Neural progenitor cell (in vitro differentiated cells): ENCODE measurements around the gene CXCR3.

Experiments
- CTCF ChIP-seq: fragments of 200-600 bp; sonication (generic); IDR thresholded peaks from 2 replicates; pipeline ENCODE4 v1.5.1; 2017; ENCODE audit warnings: antibody characterized with exemption, mild to moderate bottlenecking
- EZH2 ChIP-seq: fragments of 200-600 bp; sonication (generic); IDR thresholded peaks from 2 replicates; pipeline ENCODE4 v1.6.1; 2017; ENCODE audit warnings: antibody characterized with exemption, mild to moderate bottlenecking, moderate library complexity
- EZH2phosphoT487 ChIP-seq: fragments of 200-600 bp; sonication (generic); IDR thresholded peaks from 2 replicates; pipeline ENCODE4 v1.6.1; 2017; ENCODE audit warnings: antibody characterized with exemption

DNA sequence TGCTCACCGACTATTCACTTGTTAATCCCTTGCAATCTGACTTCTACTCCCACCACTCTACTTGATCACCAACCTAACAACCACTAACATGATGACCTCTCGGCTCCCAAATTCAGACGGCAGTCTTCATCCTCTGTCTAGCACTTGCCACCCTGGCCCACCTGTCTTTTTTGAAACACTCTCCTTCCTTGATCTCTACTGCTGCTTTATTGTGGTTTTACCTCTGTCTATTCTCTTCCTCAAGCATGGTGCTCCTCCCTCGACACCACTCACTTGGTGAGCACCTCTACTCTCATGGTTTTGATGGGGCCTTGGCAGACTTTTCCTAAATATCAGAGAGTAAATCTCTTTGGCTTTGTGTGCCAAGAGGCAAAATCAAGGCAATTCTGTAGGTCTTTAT lies 21.7 kb upstream of the CXCR3 start:
- TF ChIP-seq CTCF (no peak), EZH2 (no peak), EZH2phosphoT487 (no peak)
